Tibial nerve (tissue), 4 donors: ENCODE results near the gene POLR1G.

Source experiments
- CTCF ChIP-seq, 5 experiments: fragments of 200-600 bp in 3 of 5; fragments of 450-650 bp in 2 of 5; sonication (generic) in 3 of 5; IDR thresholded peaks; one replicate each; pipeline ENCODE4 v1.5.1; 2016 to 2019; ENCODE audit warnings: antibody characterized with exemption in 5 of 5, mild to moderate bottlenecking in 3 of 5, moderate library complexity in 2 of 5
- EP300 ChIP-seq, 2 donors: sonication (generic); formaldehyde crosslinking; IDR thresholded peaks; one replicate each; pipeline ENCODE4 v1.6.1; 2017; ENCODE audit warnings: antibody characterized with exemption in 2 of 2, mild to moderate bottlenecking in 1 of 2
- POLR2A ChIP-seq, 2 donors: fragments of 450-650 bp; IDR thresholded peaks; one replicate each; pipeline ENCODE4 v1.6.1; 2017; ENCODE audit warnings: antibody characterized with exemption in 2 of 2, mild to moderate bottlenecking in 2 of 2, moderate library complexity in 2 of 2

GRCh38 chr19:45420356-45420755 is 13.9 kb downstream of the POLR1G start:
- TF ChIP-seq CTCF (IDR thresholded peaks at IDR 0.05) (no peak), EP300 (IDR thresholded peaks at IDR 0.05) (no peak), POLR2A (IDR thresholded peaks at IDR 0.05) (no peak)
